Mucosa of rectum (tissue), 2 donors: ENCODE measurements around the gene NIT1.

ENCODE experiments used
- H3K27ac ChIP-seq, 2 donors: one replicate each; pipeline ENCODE4 v1.7.0; 2013; ENCODE audit warnings: inconsistent platforms in 2 of 2, low read depth in 2 of 2, low read length in 2 of 2
- H3K27me3 ChIP-seq, 2 donors: one replicate each; pipeline ENCODE4 v1.7.0; 2013; ENCODE audit warnings: low read length in 2 of 2; ENCODE audit not compliant: control insufficient read depth in 2 of 2, insufficient read depth in 2 of 2
- H3K36me3 ChIP-seq, 2 donors: one replicate each; pipeline ENCODE4 v1.7.0; 2013; ENCODE audit warnings: low read length in 2 of 2; ENCODE audit not compliant: control insufficient read depth in 2 of 2, insufficient read depth in 2 of 2
- H3K4me1 ChIP-seq, 2 donors: one replicate each; pipeline ENCODE4 v1.7.0; 2013; ENCODE audit warnings: low read length in 2 of 2, mild to moderate bottlenecking in 1 of 2; ENCODE audit not compliant: control insufficient read depth in 2 of 2, insufficient read depth in 2 of 2
- H3K4me3 ChIP-seq, 2 donors: one replicate each; pipeline ENCODE4 v1.7.0; 2013; ENCODE audit warnings: low read length in 2 of 2
- H3K9ac ChIP-seq, 2 donors: one replicate each; pipeline ENCODE4 v1.7.0; 2013; ENCODE audit warnings: low read length in 2 of 2, low read depth in 1 of 2, mild to moderate bottlenecking in 1 of 2
- H3K9me3 ChIP-seq, 2 donors: one replicate each; pipeline ENCODE4 v1.7.0; 2013; ENCODE audit warnings: low read length in 2 of 2; ENCODE audit not compliant: control insufficient read depth in 2 of 2
- donor health status: healthy.
- donor health status: Normal muscosa, but diverticular disease.

Gene NIT1

GRCh38 chr1:161117759-161118581 lies at the start of gene NIT1, which contains the start of gene PFDN2:
Gene NIT1, plus strand, starts transcription at chr1:161118105. Its CDS starts 72 bp downstream, at chr1:161118177.
Gene PFDN2, minus strand, starts transcription at chr1:161118037. Its CDS starts 11 bp downstream, at chr1:161118026.
- peak within 1 kb of the TSS; percentile 76 to 98 for H3K4me3 ChIP-seq
- peaks cover 27 to 28% of the 10 kb centered on the region in 2 donors for H3K4me1 ChIP-seq

GRCh38 chr1:161068306-161069234 lies 49.3 kb upstream of the NIT1 start:
- H3K36me3 ChIP-seq: no peaks in the 10 kb centered on the region

More at GRCh38 chr1:161117759-161118581, at the start of gene NIT1, which contains the start of gene PFDN2:
- Histone ChIP-seq H3K36me3 (peaks cover 28 to 31% of the 10 kb centered on the region in 2 donors), H3K9ac (peak within 1 kb of the TSS; percentile 80 to 94), H3K27ac (peak within 1 kb of the TSS; percentile 94 to 96), H3K27me3 (no peaks in the 10 kb centered on the region), H3K9me3 (no peaks in the 10 kb centered on the region)

GRCh38 chr1:161069241-161069640 lies 48.7 kb upstream of the NIT1 start:
- Histone ChIP-seq H3K4me1 (peaks cover 6 to 8% of the 10 kb centered on the region in 2 donors), H3K27me3 (no peaks in the 10 kb centered on the region), H3K27ac (peak overlapping the region; percentile 64 to 90), H3K9ac (peak overlapping the region; percentile 33 to 68), H3K36me3 (no peaks in the 10 kb centered on the region), H3K9me3 (no peaks in the 10 kb centered on the region), H3K4me3 (peak overlapping the region; percentile 59 to 75)

More at GRCh38 chr1:161068306-161069234, 49.3 kb upstream of the NIT1 start:
- no peaks in the 10 kb centered on the region for H3K9me3 ChIP-seq
- H3K27ac ChIP-seq: peak overlapping the region; percentile 64 to 90
- peak overlapping the region; percentile 33 to 68 for H3K9ac ChIP-seq
- peaks cover 6 to 8% of the 10 kb centered on the region in 2 donors for H3K4me1 ChIP-seq
- no peaks in the 10 kb centered on the region for H3K27me3 ChIP-seq
- peak overlapping the region; percentile 59 to 75 for H3K4me3 ChIP-seq

GRCh38 chr1:161069731-161070270 lies 48.1 kb upstream of the NIT1 start, which contains the start of gene ARHGAP30:
Gene ARHGAP30, minus strand, starts transcription at chr1:161069891. Its CDS starts 267 bp downstream, at chr1:161069624.
- Histone ChIP-seq H3K4me3 (peak within 1 kb of the TSS; percentile 59 to 75), H3K9ac (peak within 1 kb of the TSS; percentile 33 to 68), H3K9me3 (no peaks in the 10 kb centered on the region), H3K36me3 (peaks cover 0 to under 1% of the 10 kb centered on the region in 2 donors), H3K27ac (peak within 1 kb of the TSS; percentile 64 to 90), H3K27me3 (no peaks in the 10 kb centered on the region), H3K4me1 (peaks cover 6 to 8% of the 10 kb centered on the region in 2 donors)

GRCh38 chr1:161070761-161071160 lies 47.1 kb upstream of the NIT1 start:
- H3K4me3 ChIP-seq: no peak overlapping the region
- no peak overlapping the region for H3K27ac ChIP-seq
- no peak overlapping the region for H3K9ac ChIP-seq
- H3K27me3 ChIP-seq: no peaks in the 10 kb centered on the region
- H3K36me3 ChIP-seq: peaks cover 0 to 3% of the 10 kb centered on the region in 2 donors
- H3K9me3 ChIP-seq: no peaks in the 10 kb centered on the region
- H3K4me1 ChIP-seq: peaks cover 6 to 8% of the 10 kb centered on the region in 2 donors

GRCh38 chr1:161071886-161072371 lies 46.0 kb upstream of the NIT1 start:
- no peak overlapping the region for H3K4me3 ChIP-seq
- H3K27me3 ChIP-seq: no peaks in the 10 kb centered on the region
- H3K27ac ChIP-seq: no peak overlapping the region
- peaks cover 0 to 3% of the 10 kb centered on the region in 2 donors for H3K36me3 ChIP-seq
- H3K9me3 ChIP-seq: no peaks in the 10 kb centered on the region
- H3K4me1 ChIP-seq: peaks cover 2 to 6% of the 10 kb centered on the region in 2 donors
- H3K9ac ChIP-seq: no peak overlapping the region

GRCh38 chr1:161072751-161073449 lies 45.0 kb upstream of the NIT1 start:
- H3K27ac ChIP-seq: no peak overlapping the region
- no peaks in the 10 kb centered on the region for H3K27me3 ChIP-seq
- H3K4me3 ChIP-seq: no peak overlapping the region
- H3K9me3 ChIP-seq: no peaks in the 10 kb centered on the region
- peaks cover 0 to 3% of the 10 kb centered on the region in 2 donors for H3K36me3 ChIP-seq
- peaks cover 2 to 6% of the 10 kb centered on the region in 2 donors for H3K4me1 ChIP-seq
- no peak overlapping the region for H3K9ac ChIP-seq

GRCh38 chr1:161073474-161074121 lies 44.3 kb upstream of the NIT1 start:
- H3K4me1 ChIP-seq: peaks cover 1 to 2% of the 10 kb centered on the region in 2 donors
- H3K27me3 ChIP-seq: no peaks in the 10 kb centered on the region

More at GRCh38 chr1:161073474-161074121, 44.3 kb upstream of the NIT1 start:
- no peak overlapping the region for H3K27ac ChIP-seq
- no peak overlapping the region for H3K4me3 ChIP-seq
- H3K36me3 ChIP-seq: peaks cover 0 to 3% of the 10 kb centered on the region in 2 donors
- H3K9ac ChIP-seq: no peak overlapping the region
- H3K9me3 ChIP-seq: no peaks in the 10 kb centered on the region
